T-helper 2 cell treated with Interferon-gamma antibody and Interleukin-4, amounts not matched to agents 5 μg/mL and 100 μg/mL, for 36 hours (primary cell): ENCODE measurements around the gene C2CD4A.
A peak's percentile ranks its signal among the peaks of the same experiment; 100 is the strongest.

Experiments
- DNase-seq: peaks from one replicate; pipeline ENCODE4 v3.0.0; 2021; ENCODE audit warnings: low spot score
- H3K27ac Mint-ChIP-seq: one replicate; pipeline ENCODE4 v1.8.0; 2021; ENCODE audit warnings: mild to moderate bottlenecking, mixed read lengths
- H3K27me3 Mint-ChIP-seq: one replicate; pipeline ENCODE4 v1.8.0; 2021; ENCODE audit warnings: low read depth, mixed read lengths
- H3K36me3 Mint-ChIP-seq: one replicate; pipeline ENCODE4 v1.8.0; 2021; ENCODE audit warnings: low read depth, mixed read lengths
- H3K4me1 Mint-ChIP-seq: one replicate; pipeline ENCODE4 v1.8.0; 2021; ENCODE audit warnings: low read depth, mixed read lengths
- H3K4me3 Mint-ChIP-seq: one replicate; pipeline ENCODE4 v1.8.0; 2022; ENCODE audit warnings: mild to moderate bottlenecking, moderate library complexity, mixed read lengths
- H3K9me3 Mint-ChIP-seq: one replicate; pipeline ENCODE4 v1.8.0; 2021; ENCODE audit warnings: mixed read lengths

C2CD4A gene

DNA sequence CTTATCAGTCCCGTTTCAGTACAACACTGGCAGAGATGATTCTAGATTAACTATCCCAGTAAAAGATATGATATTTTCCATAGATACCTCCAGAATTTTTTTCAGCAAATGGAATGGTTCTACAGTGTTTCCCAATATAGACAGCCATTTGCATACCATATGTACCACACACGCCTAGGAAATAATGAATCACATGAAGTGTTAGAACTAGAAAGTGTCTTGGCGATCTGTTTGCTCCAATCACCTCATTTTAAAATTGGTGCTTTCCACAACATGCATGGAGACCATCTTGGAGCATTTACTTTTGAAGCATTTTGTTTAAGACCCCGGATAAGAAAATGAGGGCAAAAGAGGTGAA, 2.0 kb downstream of the C2CD4A start:
- peaks cover 61% of the 10 kb centered on the region for H3K27me3 Mint-ChIP-seq
- H3K4me1 Mint-ChIP-seq, result peaks cover 19% of the 10 kb centered on the region
- H3K4me3 Mint-ChIP-seq, result peak overlapping the region; percentile 70
- DNase-seq, result no peak
- H3K9me3 Mint-ChIP-seq, result no peaks in the 10 kb centered on the region
- H3K27ac Mint-ChIP-seq, result no peak overlapping the region
- no peaks in the 10 kb centered on the region for H3K36me3 Mint-ChIP-seq

DNA sequence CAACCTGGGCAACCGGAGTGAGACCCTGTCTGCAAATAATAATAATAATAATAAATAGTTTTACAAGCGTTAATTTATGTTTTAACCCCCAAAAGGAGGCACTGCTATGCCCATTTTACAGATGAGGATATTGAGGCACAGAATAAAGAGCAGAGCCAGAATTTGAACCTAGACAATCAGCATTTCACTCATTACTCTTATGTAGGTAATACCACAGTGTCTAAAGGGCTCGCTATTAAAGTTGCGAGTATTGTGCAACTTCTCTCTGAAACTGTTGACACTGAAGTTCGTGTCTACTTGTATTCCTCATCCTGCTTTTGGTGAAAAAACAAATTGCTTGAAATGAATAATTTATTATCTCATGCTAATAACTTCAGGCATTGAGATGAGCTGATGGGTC, 2.8 kb downstream of the C2CD4A start:
- H3K9me3 Mint-ChIP-seq, result no peaks in the 10 kb centered on the region
- no peaks in the 10 kb centered on the region for H3K36me3 Mint-ChIP-seq
- H3K27me3 Mint-ChIP-seq, result peaks cover 60% of the 10 kb centered on the region
- no peak for DNase-seq
- H3K27ac Mint-ChIP-seq, result no peak overlapping the region
- H3K4me3 Mint-ChIP-seq, result no peak overlapping the region
- H3K4me1 Mint-ChIP-seq, result peaks cover 19% of the 10 kb centered on the region

DNA sequence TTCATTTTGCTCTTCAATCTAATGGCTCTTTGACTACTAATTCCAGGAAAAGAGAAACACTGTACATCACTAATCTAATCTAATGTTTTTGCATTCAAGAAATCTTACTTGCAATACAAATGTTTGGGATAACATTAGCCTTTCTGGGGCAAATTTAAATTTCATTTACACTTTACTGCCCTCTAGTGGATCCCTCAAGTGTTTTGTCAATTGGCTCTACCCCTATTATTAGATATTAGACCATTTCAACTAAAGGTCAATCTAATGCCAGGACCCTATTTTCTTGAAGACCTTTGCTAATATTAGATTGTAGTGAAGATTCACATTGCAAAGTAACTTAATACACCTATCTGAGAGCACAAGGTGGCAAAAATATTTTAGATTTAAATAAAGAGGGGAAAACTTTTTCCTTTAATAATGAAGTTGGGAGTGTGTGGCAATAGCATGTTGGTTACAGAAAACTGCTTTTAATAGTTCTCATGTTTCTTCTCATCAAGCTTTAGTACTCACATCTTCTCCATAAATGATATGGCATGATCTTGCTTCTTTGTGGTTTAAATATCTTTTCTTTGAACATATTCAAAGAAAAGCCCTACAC, 5.0 kb downstream of the C2CD4A start:
- Mint-ChIP-seq H3K4me1 (peaks cover 10% of the 10 kb centered on the region), H3K27ac (no peak overlapping the region), H3K9me3 (no peaks in the 10 kb centered on the region), H3K36me3 (no peaks in the 10 kb centered on the region), H3K27me3 (peaks cover 40% of the 10 kb centered on the region), H3K4me3 (no peak overlapping the region)
- DNase-seq, result no peak

DNA sequence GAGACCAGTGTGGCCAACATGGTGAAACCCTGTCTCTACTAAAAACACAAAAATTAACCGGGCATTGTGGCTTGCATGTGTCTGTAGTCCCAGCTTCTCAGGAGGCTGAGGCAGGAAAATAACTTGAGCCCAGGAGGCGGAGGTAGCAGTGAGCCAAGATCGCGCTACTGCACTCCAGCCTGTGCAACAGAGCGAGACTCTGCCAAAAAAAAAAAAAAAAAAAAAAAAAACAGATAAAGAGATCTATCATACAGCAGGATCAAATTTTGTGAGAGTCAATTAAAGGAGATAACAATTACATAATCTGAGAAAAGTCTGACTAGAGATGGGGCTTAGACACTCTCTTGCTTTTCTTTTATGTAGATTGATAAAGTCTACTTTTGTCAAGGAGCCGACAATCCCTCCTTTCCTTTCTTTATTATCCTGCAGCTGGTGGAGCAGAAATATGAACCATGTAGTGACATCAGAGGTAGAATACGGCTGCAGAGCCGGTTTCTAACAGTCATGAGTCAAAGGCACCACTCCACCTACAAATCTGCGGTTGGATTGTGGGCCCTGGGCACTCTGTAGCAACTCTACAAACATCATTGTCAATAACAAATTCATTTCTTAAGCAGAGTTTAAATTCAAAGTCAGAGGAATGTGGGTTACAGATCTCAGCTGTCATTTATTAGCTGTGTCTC, 9.0 kb downstream of the C2CD4A start:
- Mint-ChIP-seq H3K9me3 (no peaks in the 10 kb centered on the region), H3K36me3 (no peaks in the 10 kb centered on the region), H3K4me3 (no peak overlapping the region), H3K27me3 (peaks cover 19% of the 10 kb centered on the region), H3K4me1 (no peaks in the 10 kb centered on the region), H3K27ac (no peak overlapping the region)
- no peak for DNase-seq

DNA sequence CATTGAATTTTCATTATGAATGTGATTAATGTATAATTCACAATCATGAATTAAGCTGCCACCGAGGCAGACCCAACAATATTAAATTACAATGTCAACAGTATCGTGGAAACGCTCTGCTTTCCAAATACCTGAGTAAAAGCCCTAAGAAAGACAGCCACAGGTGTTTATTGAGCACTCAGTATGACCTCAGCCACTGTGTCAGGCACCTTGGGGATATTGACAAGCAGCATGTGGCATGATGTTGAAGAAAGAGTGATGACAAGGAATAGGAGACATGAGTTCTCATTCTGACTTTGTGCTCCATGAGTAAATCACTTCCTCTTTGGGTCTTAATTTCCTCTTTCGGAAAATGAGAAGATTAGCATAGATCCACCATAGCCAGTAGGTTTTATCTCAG, 12.8 kb downstream of the C2CD4A start:
- Mint-ChIP-seq H3K27me3 (no peaks in the 10 kb centered on the region), H3K27ac (no peak overlapping the region), H3K4me1 (no peaks in the 10 kb centered on the region), H3K4me3 (no peak overlapping the region), H3K36me3 (no peaks in the 10 kb centered on the region), H3K9me3 (peaks cover 4% of the 10 kb centered on the region)
- no peak for DNase-seq

DNA sequence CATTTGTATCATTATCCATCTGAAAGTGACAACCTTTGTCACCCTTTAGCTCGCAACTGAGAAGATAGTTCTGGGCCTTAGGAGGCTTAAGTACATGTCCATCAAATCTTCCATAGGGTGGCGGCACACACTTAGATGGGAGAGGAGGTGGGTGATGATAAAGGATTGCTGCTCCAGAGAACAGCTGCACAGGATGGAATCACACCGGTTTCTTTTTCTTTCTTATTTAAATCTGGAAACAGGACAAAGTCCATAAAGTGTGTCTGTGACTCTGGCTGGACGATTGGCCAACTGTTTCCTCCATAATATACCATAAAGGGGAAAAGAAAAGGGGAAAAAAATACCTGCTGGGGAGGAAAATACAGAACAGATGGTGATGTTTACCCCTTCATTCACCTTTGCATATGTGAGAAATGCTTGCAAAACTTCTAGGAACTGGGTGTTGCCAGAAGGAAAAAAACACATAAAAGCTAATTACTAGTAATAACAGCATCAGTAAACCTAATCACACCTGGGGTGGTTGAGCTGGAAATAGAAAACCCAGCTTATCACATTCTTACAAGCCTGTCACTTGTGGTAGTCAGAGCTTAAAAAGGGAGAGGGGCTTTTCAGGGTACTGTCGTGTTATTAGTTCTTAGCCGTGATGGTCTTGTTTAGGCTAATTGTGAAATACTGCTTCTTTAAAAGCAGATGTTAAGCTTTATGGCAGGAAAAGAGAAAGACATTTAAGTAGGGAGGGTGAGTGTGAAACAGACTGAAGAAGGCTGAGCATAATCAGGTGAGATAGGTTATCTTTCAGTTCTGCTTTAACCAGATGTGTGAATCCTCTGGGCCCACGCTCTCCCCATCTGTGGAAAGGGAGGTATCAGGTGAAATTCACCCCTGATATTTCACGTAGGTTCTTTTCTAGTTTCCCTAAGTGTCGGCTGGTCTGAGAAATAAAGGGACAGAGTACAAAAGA, 16.7 kb downstream of the C2CD4A start:
- H3K27ac Mint-ChIP-seq, result no peak overlapping the region
- H3K4me3 Mint-ChIP-seq, result no peak overlapping the region
- no peak for DNase-seq
- H3K27me3 Mint-ChIP-seq, result no peaks in the 10 kb centered on the region
- H3K36me3 Mint-ChIP-seq, result no peaks in the 10 kb centered on the region
- peaks cover 4% of the 10 kb centered on the region for H3K9me3 Mint-ChIP-seq
- no peaks in the 10 kb centered on the region for H3K4me1 Mint-ChIP-seq

DNA sequence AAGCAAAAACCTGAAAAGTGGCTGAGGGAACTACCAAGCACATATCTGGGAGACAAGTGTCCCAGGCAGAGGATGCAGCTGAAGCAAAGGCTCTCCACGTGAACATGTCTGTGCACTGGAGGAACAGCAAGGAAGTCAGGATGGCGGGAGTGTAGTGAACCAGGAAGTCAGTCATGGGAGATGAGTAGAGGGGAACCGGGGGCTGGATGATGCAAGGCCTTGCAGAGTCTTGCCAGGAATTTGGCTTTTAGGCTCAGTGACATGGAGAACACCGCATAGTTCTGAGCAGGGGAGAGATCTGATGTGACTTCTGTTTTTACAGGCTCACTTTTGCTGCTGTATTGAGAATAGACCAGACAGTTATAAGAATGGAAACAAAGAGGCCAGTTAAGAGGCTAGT, 19.0 kb downstream of the C2CD4A start:
- Mint-ChIP-seq H3K27me3 (peaks cover 8% of the 10 kb centered on the region), H3K4me1 (no peaks in the 10 kb centered on the region), H3K27ac (no peak overlapping the region), H3K36me3 (no peaks in the 10 kb centered on the region), H3K4me3 (no peak overlapping the region), H3K9me3 (peaks cover 4% of the 10 kb centered on the region)
- DNase-seq, result no peak

DNA sequence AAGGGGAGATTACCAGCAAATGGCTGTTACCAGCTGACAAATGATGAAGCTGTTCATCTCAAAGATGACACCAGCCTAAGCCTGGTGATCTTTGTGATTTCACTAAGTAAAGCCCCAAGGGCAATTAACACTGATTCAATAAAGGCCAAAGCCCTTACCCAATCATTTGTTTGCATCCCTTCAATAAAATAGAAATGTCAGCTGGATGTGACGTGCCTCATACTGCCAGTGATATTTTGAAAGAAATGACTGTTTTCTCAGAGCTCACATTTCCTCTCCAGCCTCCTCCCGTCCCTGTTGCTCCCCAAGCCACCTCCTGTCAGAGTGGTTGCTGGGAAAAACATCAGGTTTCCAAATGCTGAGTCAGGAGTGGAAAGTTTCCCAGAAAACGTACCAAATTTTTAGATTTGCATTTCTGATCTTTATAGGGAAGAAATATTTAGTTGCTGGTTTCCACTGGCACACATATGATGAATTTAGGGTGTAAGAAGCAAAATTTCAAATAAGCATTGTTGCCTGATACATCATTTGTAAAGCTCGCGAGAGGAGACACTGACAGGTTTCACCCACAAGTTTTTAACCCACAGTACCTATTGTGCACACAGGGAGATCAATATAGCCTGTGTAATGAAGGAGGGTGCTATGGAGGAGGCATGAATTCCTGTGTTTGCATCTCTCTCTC, 21.0 kb downstream of the C2CD4A start:
- Mint-ChIP-seq H3K27ac (no peak overlapping the region), H3K27me3 (peaks cover 8% of the 10 kb centered on the region), H3K4me1 (no peaks in the 10 kb centered on the region), H3K36me3 (no peaks in the 10 kb centered on the region), H3K4me3 (no peak overlapping the region), H3K9me3 (peaks cover 4% of the 10 kb centered on the region)
- DNase-seq, result no peak

DNA sequence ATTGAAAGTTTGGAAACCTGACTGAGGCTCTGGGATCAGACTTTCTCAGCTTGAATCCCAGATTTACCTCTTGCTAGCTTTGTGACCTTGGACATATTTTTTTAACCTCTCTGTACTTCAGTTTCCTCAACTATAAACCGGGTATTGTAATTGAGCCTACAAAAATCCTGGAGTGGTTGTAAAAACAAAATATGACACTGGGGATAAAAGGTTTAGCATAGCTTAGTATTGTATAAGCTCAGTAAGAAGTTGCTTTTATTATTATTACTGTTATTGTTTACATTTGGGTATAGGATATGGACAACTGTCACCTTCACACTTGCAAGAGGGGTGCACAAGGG, 21.5 kb downstream of the C2CD4A start:
- no peak for DNase-seq
- H3K27me3 Mint-ChIP-seq, result peaks cover 9% of the 10 kb centered on the region
- peaks cover 4% of the 10 kb centered on the region for H3K9me3 Mint-ChIP-seq
- no peaks in the 10 kb centered on the region for H3K36me3 Mint-ChIP-seq
- no peak overlapping the region for H3K4me3 Mint-ChIP-seq
- H3K27ac Mint-ChIP-seq, result no peak overlapping the region
- H3K4me1 Mint-ChIP-seq, result no peaks in the 10 kb centered on the region

DNA sequence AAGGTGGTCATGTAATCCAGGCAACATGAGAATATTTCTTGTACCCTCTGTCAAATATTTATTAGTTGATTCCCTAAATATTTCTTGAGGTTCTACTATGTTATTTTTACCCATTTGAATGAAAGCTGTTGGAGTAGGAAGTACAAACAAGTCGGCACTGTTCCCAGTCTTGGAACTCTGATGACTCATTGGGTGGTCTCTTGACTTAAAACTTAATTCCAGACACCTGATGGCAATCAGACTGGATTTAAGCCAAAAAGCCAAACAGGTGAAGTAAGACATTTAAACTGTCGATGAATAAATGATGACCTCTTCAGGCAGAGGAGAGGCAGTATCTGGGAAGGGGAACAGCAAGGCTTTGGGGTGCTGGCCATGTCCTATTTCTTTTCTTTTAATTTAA, 22.8 kb downstream of the C2CD4A start:
- H3K36me3 Mint-ChIP-seq, result no peaks in the 10 kb centered on the region
- no peak for DNase-seq
- H3K4me3 Mint-ChIP-seq, result no peak overlapping the region
- H3K9me3 Mint-ChIP-seq, result no peaks in the 10 kb centered on the region
- no peak overlapping the region for H3K27ac Mint-ChIP-seq
- H3K27me3 Mint-ChIP-seq, result peaks cover 12% of the 10 kb centered on the region
- H3K4me1 Mint-ChIP-seq, result no peaks in the 10 kb centered on the region

DNA sequence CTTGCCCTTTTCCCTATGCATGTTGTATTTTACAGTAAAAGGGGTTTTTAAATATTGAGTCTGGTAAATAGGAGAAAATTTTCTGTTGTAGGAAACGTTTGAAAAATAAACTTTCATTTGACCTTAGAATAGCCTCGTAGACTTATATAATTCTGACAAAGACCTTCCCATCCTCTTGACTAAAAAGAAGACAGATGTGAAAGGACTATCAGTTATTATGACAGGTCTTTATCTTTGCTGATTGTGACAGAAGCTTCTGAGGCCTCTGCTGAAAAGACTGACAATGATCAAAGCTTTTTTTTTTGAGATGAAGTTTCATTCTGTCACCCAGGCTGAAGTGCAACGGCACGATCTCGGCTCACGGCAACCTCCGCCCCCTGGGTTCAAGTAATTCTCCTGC, 24.2 kb downstream of the C2CD4A start:
- no peak for DNase-seq
- Mint-ChIP-seq H3K4me1 (no peaks in the 10 kb centered on the region), H3K4me3 (no peak overlapping the region), H3K36me3 (no peaks in the 10 kb centered on the region), H3K27me3 (peaks cover 12% of the 10 kb centered on the region), H3K9me3 (no peaks in the 10 kb centered on the region), H3K27ac (no peak overlapping the region)

DNA sequence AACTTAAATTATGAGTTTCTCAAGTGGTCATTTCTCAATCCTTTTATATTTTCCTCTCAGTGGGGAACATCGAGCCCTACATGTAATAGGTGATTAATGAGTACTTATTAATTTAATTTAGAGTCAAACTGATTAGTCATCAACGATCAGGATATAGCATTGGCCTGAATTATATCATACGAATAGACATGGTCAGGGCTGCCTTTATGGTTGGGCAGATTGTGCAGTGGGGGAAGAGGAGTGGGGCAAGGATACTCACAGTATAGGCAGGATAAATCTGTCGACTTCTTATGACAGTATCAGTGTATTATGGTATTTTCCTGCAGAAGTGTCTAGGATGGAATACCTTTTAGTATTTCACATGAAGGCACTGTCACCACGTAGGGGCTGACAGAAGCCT, 27.0 kb downstream of the C2CD4A start:
- H3K4me1 Mint-ChIP-seq, result no peaks in the 10 kb centered on the region
- H3K27ac Mint-ChIP-seq, result no peak overlapping the region
- no peak overlapping the region for H3K4me3 Mint-ChIP-seq
- H3K9me3 Mint-ChIP-seq, result no peaks in the 10 kb centered on the region
- DNase-seq, result no peak
- H3K27me3 Mint-ChIP-seq, result peaks cover 15% of the 10 kb centered on the region
- H3K36me3 Mint-ChIP-seq, result no peaks in the 10 kb centered on the region

DNA sequence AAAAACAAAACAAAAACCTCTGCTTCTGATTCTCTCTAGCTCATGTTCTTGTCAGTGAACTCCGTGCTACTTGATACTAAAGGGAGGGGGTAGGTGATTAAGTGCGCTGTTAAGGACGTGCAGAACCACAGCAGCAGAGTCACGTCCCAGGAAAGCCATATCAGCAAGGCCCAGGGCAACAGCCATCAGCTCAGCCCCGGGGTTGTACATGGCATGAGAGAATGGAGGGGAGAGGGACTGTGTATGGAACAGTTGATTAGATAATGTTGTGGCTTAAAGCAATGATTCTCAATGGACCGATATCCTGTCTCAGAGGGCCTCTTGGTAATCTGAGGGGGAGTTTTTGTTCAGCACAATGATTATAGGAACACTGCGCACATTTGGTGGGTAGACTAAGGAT, 27.6 kb downstream of the C2CD4A start:
- DNase-seq, result no peak
- Mint-ChIP-seq H3K36me3 (no peaks in the 10 kb centered on the region), H3K27ac (no peak overlapping the region), H3K4me1 (no peaks in the 10 kb centered on the region), H3K9me3 (no peaks in the 10 kb centered on the region), H3K4me3 (no peak overlapping the region), H3K27me3 (peaks cover 14% of the 10 kb centered on the region)

DNA sequence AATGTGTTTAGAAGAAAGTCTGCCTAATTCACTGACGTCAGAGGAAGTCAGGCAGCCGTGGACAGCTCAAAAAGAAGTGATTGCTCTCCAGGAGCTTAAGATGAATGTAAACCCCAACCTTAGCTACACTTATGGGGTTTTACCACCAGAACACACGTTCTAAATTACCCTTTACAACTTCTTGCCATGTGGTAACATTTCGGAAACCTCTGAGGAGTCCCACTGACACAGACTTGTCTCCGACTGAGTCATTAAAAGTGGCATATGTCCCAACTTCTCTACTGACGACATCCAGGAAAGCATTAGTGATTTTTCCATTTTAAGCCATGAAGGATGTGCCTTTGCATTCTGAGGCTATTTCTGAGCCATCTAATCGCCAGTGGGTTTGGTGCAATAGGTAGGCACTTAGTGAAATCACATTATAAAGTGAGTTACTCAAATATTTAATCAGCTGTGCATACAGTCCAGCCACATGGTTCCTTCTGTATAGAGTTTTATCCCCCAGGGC, 32.4 kb downstream of the C2CD4A start:
- Mint-ChIP-seq H3K36me3 (no peaks in the 10 kb centered on the region), H3K27ac (no peak overlapping the region), H3K4me3 (no peak overlapping the region), H3K4me1 (no peaks in the 10 kb centered on the region), H3K9me3 (no peaks in the 10 kb centered on the region), H3K27me3 (peaks cover 7% of the 10 kb centered on the region)
- DNase-seq, result no peak
